Endothelial cell of umbilical vein (primary cell): ENCODE results near the gene ARHGEF10L. TPM values are rescaled to one million over a fixed set of nuclear protein-coding genes. Genes with fewer than 3 reads are reported as not detected.

Experiments
- BruUV-seq: library from RNA; stranded (reverse); fragments of 400-500 nt; replicated peaks from 2 replicates; lab custom pipeline; 2021; lab: Mats Ljungman, UMichigan
- CTCF ChIA-PET: fragments of 300-600, 350-600 bp; sonication (Branson Sonifier 250); formaldehyde crosslinking; loops from one replicate; lab custom pipeline; 2021; ENCODE audit warnings: antibody characterized with exemption, inconsistent platforms; lab: Charles Lee
- POLR2A ChIA-PET: fragments of 300-600, 350-600 bp; sonication (Branson Sonifier 250); formaldehyde crosslinking; loops from one replicate; lab custom pipeline; 2021; ENCODE audit warnings: antibody characterized with exemption, inconsistent platforms; lab: Charles Lee
- DNase-seq: peaks from one replicate; pipeline ENCODE4 v3.0.0-alpha.2; 2011; ENCODE audit warnings: low read depth, low spot score
- FAIRE-seq: peaks from 2 replicates; lab custom pipeline; 2011; peaks lifted over from hg19 to GRCh38; lab: Jason Lieb, UNC
- H2AFZ ChIP-seq: 2 replicates; pipeline ENCODE4 v1.6.0; 2012; ENCODE audit warnings: low read depth, low read length, control low read depth, inconsistent platforms
- H3K27ac ChIP-seq: 2 replicates; pipeline ENCODE4 v1.5.1; 2011; ENCODE audit warnings: low read depth, mild to moderate bottlenecking, control low read depth, low read length, moderate library complexity; ENCODE audit not compliant: insufficient read depth
- H3K27me3 ChIP-seq, 2 experiments: 2 replicates each; pipeline versions ENCODE4 v1.6.0 to v1.6.1; 2011; ENCODE audit warnings: low read length in 2 of 2, mixed read lengths in 1 of 2; ENCODE audit not compliant: control insufficient read depth in 2 of 2, insufficient read depth in 2 of 2
- H3K36me3 ChIP-seq, 2 experiments: 2 replicates in 1 of 2; 3 replicates in 1 of 2; pipeline ENCODE4 v1.5.1; 2011; ENCODE audit warnings: low read length in 2 of 2, mild to moderate bottlenecking in 1 of 2, moderate library complexity in 1 of 2; ENCODE audit not compliant: control insufficient read depth in 2 of 2, insufficient read depth in 2 of 2; ENCODE audit errors: extremely low read depth in 1 of 2
- H3K4me1 ChIP-seq: 3 replicates; pipeline ENCODE4 v1.5.1; 2011; ENCODE audit warnings: mild to moderate bottlenecking, low read length; ENCODE audit not compliant: control insufficient read depth, insufficient read depth; ENCODE audit errors: extremely low read depth
- H3K4me2 ChIP-seq: 2 replicates; pipeline ENCODE4 v1.6.1; 2011; ENCODE audit warnings: low read length, control low read depth, mixed read lengths; ENCODE audit not compliant: insufficient read depth
- H3K4me3 ChIP-seq, 3 experiments: fragments of 200-600 bp in 1 of 3; sonication (generic), shearing (Covaris generic) in 1 of 3; replicated peaks in 1 of 3; 2 replicates each; pipeline ENCODE4 v1.5.1; 2011 to 2016; ENCODE audit warnings: control low read depth in 3 of 3, low read length in 3 of 3, mild to moderate bottlenecking in 2 of 3, inconsistent platforms in 1 of 3, low read depth in 1 of 3, moderate library complexity in 1 of 3; ENCODE audit not compliant: insufficient read depth in 1 of 3
- H3K79me2 ChIP-seq: 2 replicates; pipeline ENCODE4 v1.6.0; 2012; ENCODE audit warnings: low read length, inconsistent platforms; ENCODE audit not compliant: control insufficient read depth, insufficient read depth
- H3K9ac ChIP-seq: replicated peaks from 2 replicates; pipeline ENCODE3; 2011; ENCODE audit warnings: low read length, control low read depth; ENCODE audit not compliant: insufficient read depth; ENCODE audit errors: extremely low read depth
- H3K9me1 ChIP-seq: replicated peaks from 3 replicates; pipeline ENCODE4 v1.6.0; 2011; ENCODE audit warnings: mild to moderate bottlenecking, low read length; ENCODE audit not compliant: control insufficient read depth, insufficient read depth; ENCODE audit errors: extremely low read depth
- H3K9me3 ChIP-seq: replicated peaks from 2 replicates; pipeline ENCODE4 v1.5.1; 2012; ENCODE audit warnings: low read length, inconsistent platforms; ENCODE audit not compliant: control insufficient read depth, insufficient read depth
- H4K20me1 ChIP-seq: replicated peaks from 2 replicates; pipeline ENCODE3; 2011; ENCODE audit warnings: mild to moderate bottlenecking, low read length; ENCODE audit not compliant: control insufficient read depth, insufficient read depth; ENCODE audit errors: extremely low read depth
- EZH2 ChIP-seq: IDR thresholded peaks from 2 replicates; pipeline ENCODE4 v1.6.1; 2012; ENCODE audit warnings: borderline replicate concordance, low read depth, mild to moderate bottlenecking, moderate library complexity, low read length, inconsistent platforms; ENCODE audit not compliant: severe bottlenecking
- FOS ChIP-seq: IDR thresholded peaks from 2 replicates; pipeline ENCODE4 v1.6.1; 2011; ENCODE audit warnings: mild to moderate bottlenecking, low read length, moderate library complexity, borderline replicate concordance; ENCODE audit not compliant: insufficient read depth
- GATA2 ChIP-seq: IDR thresholded peaks from 2 replicates; pipeline ENCODE4 v1.7.0; 2011; ENCODE audit warnings: low read depth, mild to moderate bottlenecking, moderate library complexity, mixed read lengths, low read length; ENCODE audit not compliant: insufficient read length, insufficient read depth
- JUN ChIP-seq: IDR thresholded peaks from 2 replicates; pipeline ENCODE4 v1.6.1; 2011; ENCODE audit warnings: borderline replicate concordance, low read depth; ENCODE audit not compliant: insufficient read length, insufficient read depth
- MYC ChIP-seq: IDR thresholded peaks from one replicate; pipeline ENCODE4 v1.6.1; 2011; ENCODE audit warnings: mild to moderate bottlenecking, low read depth, low read length
- POLR2A ChIP-seq: IDR thresholded peaks from 2 replicates; pipeline ENCODE4 v1.6.1; 2012; ENCODE audit warnings: low read depth, mild to moderate bottlenecking, control low read depth, low read length
- POLR2AphosphoS5 ChIP-seq: IDR thresholded peaks from 2 replicates; pipeline ENCODE4 v1.6.1; 2012; ENCODE audit warnings: low read depth, mild to moderate bottlenecking, control low read depth, low read length, moderate library complexity; ENCODE audit not compliant: insufficient read depth
- dilution Hi-C: fragments of 300-500 bp; cut with MboI; formaldehyde crosslinking; loops from one replicate; pipeline ENCODE4 v1.15.0; 2019; ENCODE audit warnings: low sequenced_read_pairs; ENCODE audit not compliant: extremely low pct_ligation_motif_present
- intact Hi-C: fragments of 100-400 bp; cut with micrococcal nuclease; formaldehyde crosslinking; loops from one replicate; pipeline ENCODE4 v1.10.0; 2022
- polyA plus RNA-seq, 4 experiments: library from polyadenylated mRNA; depleted of rRNA in 3 of 4; stranded (reverse) in 3 of 4; unstranded in 1 of 4; fragments of >200 nt; gene quantifications; 2 replicates each; pipeline versions ENCODE4 v1.2.1 to v1.2.3, GENCODE V29; 2011 to 2012; ENCODE audit warnings: missing spikeins in 1 of 4
- total RNA-seq: library from RNA; stranded (reverse); gene quantifications from 2 replicates; pipeline ENCODE4 v1.2.3, GENCODE V29; 2021
- TF ChIP-seq, protein P1 (sequence below): IDR thresholded peaks from 2 replicates; pipeline ENCODE4 v1.6.1; 2011; ENCODE audit not compliant: insufficient read depth, insufficient read length
- TF ChIP-seq, protein P2 (sequence below), 2 donors: IDR thresholded peaks; 1 replicate in 1 of 2; 2 replicates in 1 of 2; pipeline ENCODE4 v1.5.1; 2011; ENCODE audit warnings: low read length in 2 of 2, mild to moderate bottlenecking in 2 of 2, moderate library complexity in 2 of 2, control low read depth in 1 of 2, inconsistent platforms in 1 of 2, low read depth in 1 of 2; ENCODE audit not compliant: insufficient read depth in 1 of 2; ENCODE audit errors: extremely low read depth in 1 of 2

Gene ARHGEF10L
- total and polyA plus RNA-seq, 2 donors (not counting 3 experiments of a cell fraction or from before 2014, with no cell fraction given) = 1.9 to 5.2 TPM

DNA sequence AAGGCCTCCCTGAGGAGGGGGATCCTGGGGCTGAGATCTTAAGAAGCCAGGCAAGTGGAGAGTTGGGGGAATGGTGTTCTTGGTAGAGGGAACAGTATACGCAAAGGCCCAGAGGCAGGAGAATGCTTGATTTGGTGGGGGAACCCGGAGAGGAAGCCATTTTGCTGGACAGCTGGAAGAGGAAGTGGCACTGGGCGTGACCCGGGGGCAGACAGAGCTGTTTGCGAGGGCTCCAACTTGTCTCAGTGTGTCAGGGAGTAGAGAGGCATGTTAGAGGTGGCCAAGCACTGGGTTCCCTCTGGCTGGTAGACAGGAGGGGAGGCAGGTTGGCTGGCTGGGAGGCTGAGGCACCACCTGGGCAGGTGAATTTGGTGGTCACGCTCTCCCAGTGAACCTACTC, 119.3 kb downstream of the ARHGEF10L start:
- H3K9me3 ChIP-seq = no peaks in the 10 kb centered on the region
- H3K4me2 ChIP-seq = no peak overlapping the region
- H4K20me1 ChIP-seq = no peaks in the 10 kb centered on the region
- intact Hi-C loops (no loop called here), dilution Hi-C loops (no loop called here)
- no peaks in the 10 kb centered on the region for H3K27me3 ChIP-seq
- BruUV-seq = no TSS peak
- ChIA-PET POLR2A (no interaction called here), CTCF (interaction anchor here (1.3 to 10.1 kb wide), 3 partner anchors 39 to 923 kb away, joined by 4 to 161 read pairs (median 115); no protein-coding TSS in a partner anchor)
- no peaks in the 10 kb centered on the region for H3K36me3 ChIP-seq
- no peak overlapping the region for H3K9ac ChIP-seq
- TF ChIP-seq, protein P1, sequence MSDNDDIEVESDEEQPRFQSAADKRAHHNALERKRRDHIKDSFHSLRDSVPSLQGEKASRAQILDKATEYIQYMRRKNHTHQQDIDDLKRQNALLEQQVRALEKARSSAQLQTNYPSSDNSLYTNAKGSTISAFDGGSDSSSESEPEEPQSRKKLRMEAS = no peak
- no peak for TF ChIP-seq POLR2A
- TF ChIP-seq POLR2AphosphoS5 = no peak
- TF ChIP-seq JUN = no peak
- TF ChIP-seq FOS = no peak
- TF ChIP-seq MYC = no peak
- TF ChIP-seq EZH2 = no peak
- TF ChIP-seq, protein P2, sequence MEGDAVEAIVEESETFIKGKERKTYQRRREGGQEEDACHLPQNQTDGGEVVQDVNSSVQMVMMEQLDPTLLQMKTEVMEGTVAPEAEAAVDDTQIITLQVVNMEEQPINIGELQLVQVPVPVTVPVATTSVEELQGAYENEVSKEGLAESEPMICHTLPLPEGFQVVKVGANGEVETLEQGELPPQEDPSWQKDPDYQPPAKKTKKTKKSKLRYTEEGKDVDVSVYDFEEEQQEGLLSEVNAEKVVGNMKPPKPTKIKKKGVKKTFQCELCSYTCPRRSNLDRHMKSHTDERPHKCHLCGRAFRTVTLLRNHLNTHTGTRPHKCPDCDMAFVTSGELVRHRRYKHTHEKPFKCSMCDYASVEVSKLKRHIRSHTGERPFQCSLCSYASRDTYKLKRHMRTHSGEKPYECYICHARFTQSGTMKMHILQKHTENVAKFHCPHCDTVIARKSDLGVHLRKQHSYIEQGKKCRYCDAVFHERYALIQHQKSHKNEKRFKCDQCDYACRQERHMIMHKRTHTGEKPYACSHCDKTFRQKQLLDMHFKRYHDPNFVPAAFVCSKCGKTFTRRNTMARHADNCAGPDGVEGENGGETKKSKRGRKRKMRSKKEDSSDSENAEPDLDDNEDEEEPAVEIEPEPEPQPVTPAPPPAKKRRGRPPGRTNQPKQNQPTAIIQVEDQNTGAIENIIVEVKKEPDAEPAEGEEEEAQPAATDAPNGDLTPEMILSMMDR (IDR thresholded peaks at IDR 0.05; ENCODE audit: extremely low read depth in 1 of 2, insufficient read depth in 1 of 2, low read depth in 1 of 2, low read length in 2 of 2) = no peak
- TF ChIP-seq GATA2 = no peak
- no peaks in the 10 kb centered on the region for H3K79me2 ChIP-seq
- H3K4me1 ChIP-seq = no peaks in the 10 kb centered on the region
- DNase-seq = no peak
- no peak overlapping the region for H2AFZ ChIP-seq
- no peak overlapping the region for H3K27ac ChIP-seq
- H3K4me3 ChIP-seq = no peak overlapping the region
- H3K9me1 ChIP-seq = no peaks in the 10 kb centered on the region
- FAIRE-seq = no peak
